Midbrain (tissue), 1 donor: ENCODE data around the gene SIPA1.
"Not testable (repeated sequence)": the region's sequence is repeated elsewhere in the genome, so short reads cannot be mapped to it uniquely, and the experiment has no call there.

Experiments
- DNase-seq: peaks from one replicate; lab custom pipeline; 2025; lab: John Stamatoyannopoulos, UW

SIPA1 gene

GRCh38 chr11:65645710-65646109 lies 7.8 kb downstream of the SIPA1 start:
- DNase-seq = no peak

- no peak for DNase-seq
Measured at GRCh38 chr11:65646288-65646957, 8.5 kb downstream of the SIPA1 start.

DNA sequence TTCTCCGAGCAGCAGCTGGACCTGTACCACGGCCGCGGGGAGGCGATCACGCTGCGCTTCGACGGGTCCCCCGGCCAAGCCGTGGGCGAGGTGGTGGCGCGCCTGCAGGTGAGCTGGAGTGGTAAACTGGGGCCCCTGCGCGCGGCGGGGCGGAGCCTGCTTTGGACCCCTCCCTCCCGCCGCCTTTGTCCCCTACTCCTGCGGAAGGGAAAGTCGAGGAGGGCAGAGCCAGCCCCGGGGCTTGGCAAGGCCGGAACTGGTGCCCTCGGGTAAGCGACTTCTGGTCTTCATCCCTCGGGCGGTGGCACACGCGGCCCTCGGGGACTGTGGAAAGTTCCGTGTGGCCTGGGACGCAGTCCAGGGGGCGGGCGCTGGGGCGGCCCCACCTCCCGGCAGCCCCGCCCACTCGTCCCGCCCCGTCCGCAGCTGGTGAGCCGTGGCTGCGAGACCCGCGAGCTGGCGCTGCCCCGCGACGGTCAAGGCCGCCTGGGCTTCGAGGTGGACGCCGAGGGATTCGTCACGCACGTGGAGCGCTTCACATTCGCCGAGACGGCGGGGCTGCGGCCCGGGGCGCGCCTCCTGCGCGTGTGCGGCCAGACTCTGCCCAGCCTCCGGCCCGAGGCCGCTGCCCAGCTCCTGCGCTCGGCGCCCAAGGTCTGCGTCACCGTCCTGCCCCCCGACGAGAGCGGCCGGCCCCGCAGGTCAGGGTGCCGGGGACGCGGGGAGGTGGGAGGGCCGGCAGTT lies 9.2 kb downstream of the SIPA1 start:
- DNase-seq = peak; percentile 40

DNA sequence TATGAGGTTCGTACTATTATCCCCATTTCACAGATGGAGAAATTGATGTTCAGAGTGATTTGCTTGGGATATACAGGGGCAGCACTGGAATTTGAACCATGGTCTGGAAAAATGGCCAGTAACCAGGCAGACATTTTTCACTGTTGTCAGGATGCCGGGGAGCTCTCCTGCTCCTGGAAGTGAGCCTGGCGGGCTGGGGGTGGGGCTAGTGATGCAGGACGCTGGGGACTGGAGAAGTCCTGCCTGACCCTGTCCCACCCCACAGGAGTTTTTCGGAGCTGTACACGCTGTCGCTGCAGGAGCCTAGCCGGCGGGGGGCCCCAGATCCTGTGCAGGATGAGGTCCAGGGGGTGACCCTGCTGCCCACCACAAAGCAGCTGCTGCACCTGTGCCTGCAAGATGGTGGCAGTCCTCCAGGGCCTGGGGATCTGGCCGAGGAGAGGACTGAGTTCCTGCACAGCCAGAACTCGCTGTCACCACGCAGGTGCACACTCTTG lies 11.1 kb downstream of the SIPA1 start:
- no peak for DNase-seq

DNA sequence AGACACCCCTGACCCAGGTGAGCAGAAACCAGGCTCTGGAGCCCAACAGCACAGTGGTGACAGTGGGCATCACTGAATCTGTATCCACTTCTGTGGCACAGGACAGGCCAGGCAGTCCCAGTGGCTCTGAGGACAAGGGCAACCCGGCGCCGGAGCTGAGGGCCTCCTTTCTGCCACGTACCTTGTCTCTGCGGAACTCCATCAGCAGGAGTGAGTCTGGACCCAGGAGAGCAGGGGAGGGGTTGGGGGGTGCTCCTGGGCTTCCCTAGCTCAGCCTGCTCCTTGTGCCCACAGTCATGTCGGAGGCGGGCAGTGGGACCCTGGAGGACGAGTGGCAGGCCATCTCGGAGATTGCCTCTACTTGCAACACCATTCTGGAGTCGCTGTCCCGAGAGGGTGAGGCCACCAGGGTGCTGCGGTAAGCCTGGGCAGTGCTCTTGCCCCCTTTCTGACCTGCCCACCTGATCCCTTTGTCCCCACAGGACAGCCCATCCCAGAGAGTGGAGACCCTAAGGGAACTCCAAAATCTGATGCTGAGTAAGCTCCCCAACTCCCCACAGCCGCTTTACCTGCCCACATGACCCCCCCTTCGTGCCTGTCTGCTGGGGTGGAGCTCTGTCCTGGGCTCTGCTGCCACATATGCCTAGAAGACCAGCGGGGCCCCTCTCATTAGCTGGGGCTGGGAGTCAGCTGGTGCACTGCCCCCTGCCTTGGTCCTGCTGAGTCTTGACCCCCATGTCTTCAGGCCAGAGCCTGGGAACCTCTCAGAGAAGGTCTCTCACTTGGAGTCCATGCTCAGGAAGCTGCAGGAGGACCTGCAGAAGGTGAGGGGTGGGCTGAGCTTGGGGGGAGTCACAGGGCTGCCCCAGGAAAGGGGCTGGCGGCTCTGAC lies 12.0 kb downstream of the SIPA1 start:
- DNase-seq = no peak

- DNase-seq = no peak
Measured at GRCh38 chr11:65650547-65651338, 12.8 kb downstream of the SIPA1 start.

GRCh38 chr11:65651339-65651588 lies 13.4 kb downstream of the SIPA1 start:
- no peak for DNase-seq

DNA sequence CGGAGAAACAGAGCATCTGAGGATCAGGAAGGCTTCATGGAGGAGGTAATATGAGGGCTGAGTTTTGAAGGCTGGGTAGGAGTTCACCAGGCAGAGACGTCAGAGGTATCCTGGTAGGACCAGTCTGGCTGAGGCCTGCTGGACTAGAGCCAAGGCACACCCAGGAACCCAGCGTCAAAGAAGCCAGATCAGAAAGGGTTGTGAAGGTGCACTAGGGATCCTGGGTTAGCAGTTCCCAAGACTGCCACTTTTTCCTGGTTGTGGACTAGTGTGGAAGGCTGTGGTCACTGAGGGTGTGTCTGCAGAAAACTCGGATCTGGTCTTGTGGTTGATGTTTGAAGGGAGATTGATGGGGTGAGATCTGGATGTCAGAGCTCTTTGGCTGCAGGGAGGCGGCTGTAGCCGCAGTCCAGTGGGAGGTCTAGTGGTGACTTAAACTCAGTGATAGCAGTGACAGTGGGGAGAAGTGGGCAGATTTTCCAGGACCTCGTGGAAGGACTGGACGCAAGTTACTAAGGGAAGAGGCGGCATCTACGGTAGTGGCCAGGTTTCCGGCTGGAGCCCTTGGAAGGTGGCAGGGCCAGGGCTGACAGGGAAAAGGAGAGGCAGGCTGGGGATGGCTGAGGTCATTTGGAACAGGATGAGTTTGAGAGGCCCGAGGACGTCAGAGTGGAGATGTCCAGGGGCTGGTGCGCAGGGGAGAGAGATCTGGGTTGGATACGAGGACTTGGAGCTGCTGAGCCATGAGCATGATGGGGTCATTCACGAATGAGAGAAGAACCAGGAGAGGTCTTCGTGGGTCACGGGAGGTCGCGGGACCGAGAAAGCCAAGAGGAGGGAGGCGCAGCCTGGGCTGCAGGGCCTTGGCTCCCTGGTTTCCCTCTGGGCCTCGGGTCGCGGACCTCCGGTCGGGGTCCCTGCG lies 13.9 kb downstream of the SIPA1 start:
- DNase-seq = peak; percentile 10

GRCh38 chr11:65652511-65653228 lies 14.8 kb downstream of the SIPA1 start:
- DNase-seq = peak; percentile 94

GRCh38 chr11:65653229-65654225 lies 15.6 kb downstream of the SIPA1 start:
- peak; percentile 60 for DNase-seq

DNA sequence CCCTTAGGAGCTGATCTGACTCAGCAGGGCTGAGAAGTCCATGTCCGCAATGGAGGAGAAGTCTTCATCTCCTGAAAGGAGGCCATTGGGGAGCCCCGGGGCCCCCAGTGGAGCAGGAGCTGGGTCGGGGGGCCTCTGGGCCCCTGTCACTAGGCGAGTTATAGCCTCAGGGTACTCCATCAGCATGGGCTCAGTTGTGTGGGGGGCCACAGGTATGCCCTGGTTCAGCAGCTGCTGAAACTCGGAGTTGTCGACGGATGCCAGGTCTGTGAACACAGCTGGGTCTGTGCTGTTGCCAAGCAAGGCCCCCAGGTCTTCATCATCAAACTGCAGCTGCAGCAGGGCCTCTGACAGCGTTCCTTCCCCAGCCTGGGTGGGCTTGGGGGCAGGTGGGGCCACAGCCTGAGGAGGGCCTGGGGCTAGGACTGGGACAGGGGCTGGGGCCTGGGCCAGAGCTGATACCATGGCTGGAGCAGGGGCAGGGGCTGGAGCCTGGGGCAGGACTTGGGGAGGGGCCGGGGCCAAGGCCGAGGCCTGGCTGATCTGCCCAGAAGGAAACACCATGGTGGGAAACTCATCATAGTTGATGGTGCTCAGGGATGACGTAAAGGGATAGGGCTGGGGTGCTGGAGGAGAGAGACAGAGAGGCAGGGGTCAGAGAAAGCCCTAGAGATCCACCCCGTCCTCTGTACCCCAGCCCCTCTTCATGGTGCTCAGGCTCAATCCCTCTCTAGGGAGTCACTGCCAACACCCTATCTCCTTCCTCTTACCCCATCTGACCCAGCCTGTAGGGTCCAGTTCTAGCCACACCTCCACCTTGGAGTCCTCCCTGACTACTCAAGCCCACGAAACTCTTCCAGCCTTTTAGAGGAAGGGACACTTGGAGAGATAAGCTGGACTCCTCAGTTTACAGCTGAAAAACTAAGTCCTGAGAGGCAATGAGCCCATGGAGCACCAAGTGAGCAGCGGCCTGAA lies 16.8 kb downstream of the SIPA1 start:
- DNase-seq = no peak

DNA sequence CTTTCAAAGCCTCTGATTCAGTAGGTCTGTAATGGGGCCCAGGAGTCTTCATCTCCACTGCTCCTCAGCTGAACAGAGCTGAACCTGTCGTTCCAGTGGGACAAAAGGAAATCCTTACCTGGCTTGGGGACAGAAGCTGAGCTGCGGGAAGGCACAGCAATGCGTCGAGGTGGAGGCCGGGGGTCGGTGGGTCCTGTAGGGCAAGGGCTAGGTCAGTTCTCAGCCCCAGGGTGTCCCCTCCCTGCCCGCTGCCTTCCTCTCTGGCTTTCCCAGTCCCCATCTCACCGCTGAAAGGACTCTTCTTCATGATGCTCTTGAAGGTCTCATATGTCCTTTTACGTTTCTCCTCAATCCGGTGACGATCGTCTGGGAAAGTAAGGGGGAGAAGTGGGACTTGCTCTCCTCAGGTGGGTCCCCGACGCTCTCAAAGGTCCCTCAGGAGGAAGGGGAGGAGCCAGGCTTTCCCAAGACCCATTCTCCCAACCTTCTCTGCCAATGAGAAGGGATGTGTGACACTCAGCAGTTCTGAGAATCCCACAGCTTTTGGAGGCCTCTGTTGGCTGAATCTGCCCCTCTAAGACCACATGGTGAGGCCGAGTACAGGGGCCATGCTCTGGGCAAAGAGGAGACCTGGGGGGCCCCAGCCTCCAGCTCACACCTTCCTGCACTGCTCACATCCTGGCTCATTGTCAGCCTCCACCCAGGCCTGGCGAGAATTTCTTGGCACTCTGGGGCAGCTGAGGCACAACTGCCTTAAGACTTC lies 17.9 kb downstream of the SIPA1 start:
- DNase-seq = no peak

DNA sequence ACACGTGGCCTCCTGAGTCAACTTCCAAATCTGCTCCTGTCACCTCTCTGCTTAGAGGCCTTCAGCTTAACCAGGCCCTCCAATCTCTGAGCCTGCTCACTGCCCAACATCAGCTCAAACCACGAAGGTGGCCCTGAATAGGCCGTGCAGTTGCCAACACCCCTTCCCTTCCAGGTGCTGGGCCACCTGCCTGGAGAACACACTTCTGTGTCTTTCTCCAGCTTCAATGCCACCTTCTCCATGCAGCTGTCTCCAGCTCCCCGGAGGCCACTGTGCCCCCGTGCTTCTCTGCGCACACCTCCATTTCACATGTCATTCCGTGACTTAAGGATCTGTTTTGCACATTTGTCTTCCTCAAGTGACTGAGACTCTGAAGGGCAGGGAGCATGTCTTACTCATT lies 19.5 kb downstream of the SIPA1 start:
- DNase-seq = no peak

DNA sequence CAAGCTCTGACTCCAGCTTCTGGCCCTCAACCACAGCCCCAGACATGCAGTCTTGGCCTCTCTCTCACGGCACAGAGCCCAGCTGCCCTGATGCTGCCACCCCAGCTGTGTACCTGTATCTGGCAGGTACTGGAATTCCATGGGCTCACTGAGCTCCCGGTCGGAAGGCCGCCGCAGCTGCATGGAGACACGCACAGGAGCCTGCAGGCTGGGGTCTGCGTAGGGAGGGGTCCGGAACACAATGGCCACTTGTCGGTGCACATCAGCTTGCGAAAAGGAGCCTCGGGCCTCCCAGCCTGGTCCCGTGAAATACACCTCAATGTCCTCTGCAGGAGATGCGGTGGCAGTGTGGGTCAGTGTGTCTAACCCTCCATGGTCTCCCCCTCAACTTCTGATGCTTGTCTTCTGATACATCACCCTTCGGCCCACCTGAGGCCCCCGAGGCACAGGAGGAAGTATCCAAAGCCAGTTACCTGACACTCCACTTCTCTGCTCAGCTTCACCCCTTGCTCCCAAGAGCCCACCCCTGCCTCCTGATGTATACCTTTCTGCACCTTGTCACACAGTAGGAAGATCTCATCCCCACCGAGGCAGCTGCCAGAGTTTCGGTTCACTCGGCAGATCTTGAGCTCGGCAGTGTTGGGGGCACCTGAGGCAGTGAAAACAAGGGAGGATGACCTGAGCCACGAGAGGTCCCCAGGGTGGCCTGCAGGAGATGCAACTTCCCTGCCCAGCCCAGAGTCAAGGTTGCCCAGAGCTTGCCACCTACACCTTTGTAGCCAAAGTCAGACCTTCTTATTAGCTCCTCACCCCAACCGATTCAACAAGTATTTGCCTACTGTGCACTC lies 20.5 kb downstream of the SIPA1 start:
- DNase-seq = no peak

DNA sequence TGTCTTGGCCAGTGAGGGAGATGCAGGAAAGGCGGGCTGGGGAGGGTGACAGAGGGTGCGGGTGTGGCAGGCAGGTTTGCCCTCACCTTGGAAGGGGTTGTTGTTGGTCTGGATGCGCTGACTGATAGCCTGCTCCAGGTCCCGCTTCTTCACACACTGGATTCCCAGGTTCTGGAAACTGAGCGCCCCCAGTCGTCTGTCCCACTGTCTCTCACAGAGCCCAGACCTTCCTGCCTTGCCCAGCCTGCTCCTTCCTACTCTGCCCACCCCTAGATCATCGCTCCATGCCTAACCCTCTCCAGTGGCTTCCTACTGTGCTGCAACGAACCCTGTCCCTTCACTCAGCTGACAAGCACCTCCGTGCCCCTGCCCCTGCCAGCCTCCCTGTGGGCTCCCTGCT lies 22.1 kb downstream of the SIPA1 start:
- no peak for DNase-seq

DNA sequence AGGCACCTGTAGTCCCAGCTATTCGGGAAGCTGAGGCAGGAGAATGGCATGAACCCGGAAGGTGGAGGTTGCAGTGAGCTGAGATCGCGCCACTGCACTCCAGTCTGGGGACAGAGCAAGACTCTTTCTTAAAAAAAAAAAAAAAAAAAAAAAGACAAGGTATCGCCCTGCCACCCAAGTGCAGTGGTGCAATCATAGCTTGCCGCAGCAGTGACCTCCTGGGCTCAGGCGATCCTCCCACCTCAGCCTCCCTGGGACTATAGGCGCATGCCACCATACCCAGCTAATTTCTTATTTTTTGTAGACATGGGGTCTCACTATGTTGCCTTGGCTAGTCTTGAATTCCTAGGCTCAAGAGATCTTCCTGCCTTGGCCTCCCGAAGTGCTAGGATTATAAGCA lies 23.0 kb downstream of the SIPA1 start:
- not testable (repeated sequence) for DNase-seq
